RPMI8226 (cell line): Measurements from ENCODE around the gene SHBG.
A peak's percentile ranks its signal among the peaks of the same experiment; 100 is the strongest.

Experiments used
- DNase-seq: peaks from one replicate; pipeline ENCODE4 v3.0.0-alpha.2; 2015

SHBG gene

DNA sequence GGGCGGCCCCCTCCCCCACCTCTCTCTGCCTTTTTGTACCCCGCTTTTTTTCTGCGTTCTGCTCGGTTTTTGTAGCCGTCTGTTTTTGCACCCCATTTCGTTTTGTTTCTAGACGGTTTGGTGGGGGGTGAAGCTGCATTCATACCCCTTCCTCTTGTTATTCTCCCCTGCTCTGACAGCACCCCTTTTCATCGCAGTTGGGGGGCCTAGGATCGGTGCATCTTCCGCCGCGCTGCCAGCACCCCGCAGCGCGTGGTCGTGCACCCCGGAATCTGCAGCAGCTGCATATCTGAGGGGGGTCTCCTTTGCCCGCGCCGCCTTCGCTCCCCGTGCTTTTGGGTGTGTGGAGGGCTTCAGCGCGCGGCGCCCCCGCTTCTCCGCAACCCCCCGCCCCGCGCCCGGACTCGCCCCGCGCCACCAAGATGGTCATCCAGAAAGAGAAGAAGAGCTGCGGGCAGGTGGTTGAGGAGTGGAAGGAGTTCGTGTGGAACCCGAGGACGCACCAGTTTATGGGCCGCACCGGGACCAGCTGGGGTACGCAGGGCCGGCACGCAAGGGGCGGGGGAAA is 21.2 kb downstream of the SHBG start:
- no peak for DNase-seq

- DNase-seq = no peak
Observed at GRCh38 chr17:7651665-7652387, 21.9 kb downstream of the SHBG start.

- DNase-seq = no peak
Observed at GRCh38 chr17:7652388-7653356, 22.7 kb downstream of the SHBG start.

DNA sequence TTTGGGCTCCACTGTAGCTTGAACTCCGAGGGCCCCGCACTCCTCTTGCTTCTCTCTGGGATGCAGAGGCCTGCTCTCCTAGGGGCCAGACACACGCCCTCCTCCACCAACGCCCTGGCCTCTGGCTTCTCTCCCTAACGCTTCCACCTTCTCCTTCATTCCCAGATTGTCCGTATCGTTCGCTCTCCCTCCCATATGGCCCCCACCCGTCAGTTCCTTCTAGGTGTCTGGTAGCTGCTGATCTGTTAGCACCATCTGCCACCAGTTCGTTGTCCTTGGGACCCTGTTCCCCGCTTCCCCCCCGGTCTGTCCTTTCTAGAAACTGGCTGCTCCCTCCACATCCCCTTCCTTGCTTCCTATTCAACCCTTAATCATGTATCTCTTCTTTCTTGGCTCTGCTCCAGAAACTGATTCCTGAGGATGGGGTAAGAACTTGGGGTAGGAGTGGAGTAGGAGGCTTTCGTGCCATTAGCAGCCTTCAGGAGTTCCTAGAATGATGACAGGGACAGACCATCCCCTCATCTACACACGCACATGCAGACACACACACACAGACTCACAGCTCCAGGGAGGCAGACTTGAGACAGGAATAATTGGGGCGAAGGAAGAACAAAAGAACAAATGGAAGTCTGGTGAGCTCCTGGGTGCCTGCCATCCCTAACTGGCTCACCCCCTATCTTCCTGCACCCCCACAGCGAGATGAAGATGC is 25.1 kb downstream of the SHBG start:
- DNase-seq = no peak

- DNase-seq = no peak
Observed at GRCh38 chr17:7655541-7655840, 25.6 kb downstream of the SHBG start.

GRCh38 chr17:7656958-7657609 is 27.1 kb downstream of the SHBG start:
- DNase-seq = no peak

GRCh38 chr17:7667656-7668406 is 37.9 kb downstream of the SHBG start:
- no peak for DNase-seq

- no peak for DNase-seq
Observed at GRCh38 chr17:7668482-7668881, 38.5 kb downstream of the SHBG start.

GRCh38 chr17:7673239-7673638 is 43.3 kb downstream of the SHBG start:
- peak; percentile 15 for DNase-seq

DNA sequence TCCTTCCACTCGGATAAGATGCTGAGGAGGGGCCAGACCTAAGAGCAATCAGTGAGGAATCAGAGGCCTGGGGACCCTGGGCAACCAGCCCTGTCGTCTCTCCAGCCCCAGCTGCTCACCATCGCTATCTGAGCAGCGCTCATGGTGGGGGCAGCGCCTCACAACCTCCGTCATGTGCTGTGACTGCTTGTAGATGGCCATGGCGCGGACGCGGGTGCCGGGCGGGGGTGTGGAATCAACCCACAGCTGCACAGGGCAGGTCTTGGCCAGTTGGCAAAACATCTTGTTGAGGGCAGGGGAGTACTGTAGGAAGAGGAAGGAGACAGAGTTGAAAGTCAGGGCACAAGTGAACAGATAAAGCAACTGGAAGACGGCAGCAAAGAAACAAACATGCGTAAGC is 45.0 kb downstream of the SHBG start:
- DNase-seq = no peak

DNA sequence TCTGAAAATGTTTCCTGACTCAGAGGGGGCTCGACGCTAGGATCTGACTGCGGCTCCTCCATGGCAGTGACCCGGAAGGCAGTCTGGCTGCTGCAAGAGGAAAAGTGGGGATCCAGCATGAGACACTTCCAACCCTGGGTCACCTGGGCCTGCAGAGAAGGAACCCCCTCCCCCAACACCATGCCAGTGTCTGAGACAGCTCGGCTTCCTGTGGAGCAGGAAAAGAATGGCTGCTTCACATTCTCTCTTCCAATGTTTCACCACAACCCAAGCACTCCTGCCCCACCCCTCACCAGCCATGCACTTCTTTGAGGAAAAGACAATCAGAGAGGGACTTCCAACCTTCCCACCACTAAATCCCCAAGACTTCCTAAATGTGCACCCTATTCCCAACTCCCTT is 46.6 kb downstream of the SHBG start:
- no peak for DNase-seq

DNA sequence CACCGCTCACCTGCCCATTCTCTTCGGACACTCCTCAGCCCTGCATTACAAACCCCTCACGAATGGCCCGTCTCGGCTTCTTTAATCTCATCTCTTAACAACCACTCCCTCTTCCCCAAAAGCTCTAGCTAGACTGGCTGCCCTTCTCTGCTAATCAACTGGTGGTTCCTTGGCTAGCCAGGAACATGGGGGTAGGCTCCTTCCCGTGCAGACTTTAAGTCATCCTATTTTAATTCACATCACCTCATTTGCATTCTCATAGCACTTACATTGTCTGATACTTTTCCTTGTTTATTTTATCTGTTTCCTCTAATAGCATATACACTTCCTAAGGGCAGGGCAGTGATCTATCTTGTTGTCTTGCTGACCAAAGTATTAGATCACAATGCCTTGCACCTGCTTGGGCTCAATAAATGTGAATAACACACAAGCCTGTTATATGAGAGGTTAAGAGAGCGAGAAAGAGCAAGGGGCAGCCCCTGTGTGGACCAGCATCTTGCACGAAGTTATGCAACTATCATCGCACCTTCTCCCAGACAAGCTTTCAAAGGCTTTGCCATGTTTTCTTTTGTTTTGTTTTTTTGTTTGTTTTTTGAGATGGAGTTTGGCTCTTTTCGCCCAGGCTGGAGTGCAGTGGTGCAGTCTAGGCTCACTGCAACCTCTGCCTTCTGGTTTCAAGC is 47.6 kb downstream of the SHBG start:
- no peak for DNase-seq
